T-cell (primary cell): ENCODE results near the gene GET4. TPM values are rescaled to one million over a fixed set of nuclear protein-coding genes. Genes with fewer than 3 reads are reported as not detected.
A peak's percentile ranks its signal among the peaks of the same experiment; 100 is the strongest.

Experiments used
- ATAC-seq, 4 experiments: fragments of 200-7000 bp in 3 of 4; fragments of 150-1000 bp in 1 of 4; cut with Tn5 transposase; replicated peaks in 1 of 4; 1 replicate in 3 of 4; 2 replicates in 1 of 4; pipeline ENCODE4 v1.10.0; 2021; ENCODE audit warnings: moderate library complexity in 3 of 4, mild to moderate bottlenecking in 2 of 4, moderate number of reproducible peaks in 1 of 4
- CTCF ChIA-PET, 2 donors: fragments of 300-600 bp; sonication (Branson Sonifier 250); formaldehyde crosslinking; loops; one replicate each; lab custom pipeline; 2022; ENCODE audit warnings: antibody characterized with exemption in 2 of 2; lab: Charles Lee
- POLR2A ChIA-PET, 2 donors: fragments of 300-600 bp; sonication (Branson Sonifier 250); formaldehyde crosslinking; loops; one replicate each; lab custom pipeline; 2022; ENCODE audit warnings: antibody characterized with exemption in 2 of 2; lab: Charles Lee
- DNase-seq, 35 experiments: peaks; one replicate each; pipeline versions ENCODE4 v3.0.0 to v3.0.0-alpha.2; 2013 to 2023
- H3K27ac ChIP-seq: one replicate; pipeline ENCODE4 v1.5.1; 2013; ENCODE audit warnings: low read length
- H3K27me3 ChIP-seq, 2 experiments: replicated peaks in 1 of 2; 1 replicate in 1 of 2; 2 replicates in 1 of 2; pipeline versions ENCODE4 v1.6.1 to v1.7.0; 2013; ENCODE audit warnings: low read length in 1 of 2, mixed read lengths in 1 of 2; ENCODE audit not compliant: control insufficient read depth in 2 of 2, insufficient read depth in 2 of 2; ENCODE audit errors: extremely low read depth in 1 of 2
- H3K36me3 ChIP-seq, 2 donors: 1 replicate in 1 of 2; 2 replicates in 1 of 2; pipeline versions ENCODE4 v1.6.1 to v1.7.0; 2013; ENCODE audit warnings: low read length in 1 of 2; ENCODE audit not compliant: control insufficient read depth in 2 of 2, insufficient read depth in 1 of 2; ENCODE audit errors: extremely low read depth in 1 of 2
- H3K4me1 ChIP-seq, 2 experiments: 1 replicate in 1 of 2; 2 replicates in 1 of 2; pipeline versions ENCODE4 v1.6.1 to v1.7.0; 2013; ENCODE audit warnings: low read length in 2 of 2, mixed read lengths in 1 of 2; ENCODE audit not compliant: insufficient read depth in 2 of 2, control insufficient read depth in 1 of 2; ENCODE audit errors: extremely low read depth in 1 of 2
- H3K4me3 ChIP-seq, 2 donors: 1 replicate in 1 of 2; 2 replicates in 1 of 2; pipeline versions ENCODE4 v1.5.1 to v1.7.0; 2013; ENCODE audit warnings: mild to moderate bottlenecking in 2 of 2, low read length in 1 of 2, moderate library complexity in 1 of 2; ENCODE audit not compliant: control insufficient read depth in 1 of 2; ENCODE audit errors: extremely low read depth in 1 of 2
- H3K9me3 ChIP-seq: 2 replicates; pipeline ENCODE4 v1.7.0; 2013
- H3K27ac Mint-ChIP-seq, 2 donors: one replicate each; pipeline ENCODE4 v1.8.0; 2020 to 2021; ENCODE audit warnings: mild to moderate bottlenecking in 2 of 2, mixed read lengths in 2 of 2
- H3K27me3 Mint-ChIP-seq, 2 donors: one replicate each; pipeline ENCODE4 v1.8.0; 2021 to 2022; ENCODE audit warnings: mixed read lengths in 2 of 2
- H3K36me3 Mint-ChIP-seq: one replicate; pipeline ENCODE4 v1.8.0; 2021; ENCODE audit warnings: mixed read lengths
- H3K4me1 Mint-ChIP-seq, 3 donors: one replicate each; pipeline ENCODE4 v1.8.0; 2020 to 2022; ENCODE audit warnings: mixed read lengths in 3 of 3, mild to moderate bottlenecking in 1 of 3
- H3K4me3 Mint-ChIP-seq, 3 donors: one replicate each; pipeline ENCODE4 v1.8.0; 2020 to 2022; ENCODE audit warnings: mild to moderate bottlenecking in 3 of 3, mixed read lengths in 3 of 3, moderate library complexity in 3 of 3
- H3K9me3 Mint-ChIP-seq, 3 donors: one replicate each; pipeline ENCODE4 v1.8.0; 2020 to 2022; ENCODE audit warnings: mixed read lengths in 3 of 3
- WGBS: methylation state at CpG from one replicate; pipeline ENCODE4 v1.1.5; 2013; ENCODE audit warnings: missing lambda C conversion rate; ENCODE audit not compliant: insufficient coverage; 5-methylcytosine and 5-hydroxymethylcytosine counted together
- total RNA-seq, 35 experiments: library from RNA in 6 of 35; stranded (reverse) in 6 of 35; fragments of 120-200 nt in 1 of 35; gene quantifications; one replicate each; pipeline versions ENCODE4 v1.2.1 to v1.2.4 and lab custom pipeline; 2013 to 2026

GET4 gene
- total RNA-seq, 5 donors from 2014 or later (not counting 1 experiment from before 2014, with no cell fraction given), result 52.2 to 76.4 (median 54.7) TPM

- H3K36me3 Mint-ChIP-seq, result peaks cover 42% of the 10 kb centered on the region
- no peak for ATAC-seq
Measured at GRCh38 chr7:891291-891690, 14.9 kb downstream of the GET4 start.

DNA sequence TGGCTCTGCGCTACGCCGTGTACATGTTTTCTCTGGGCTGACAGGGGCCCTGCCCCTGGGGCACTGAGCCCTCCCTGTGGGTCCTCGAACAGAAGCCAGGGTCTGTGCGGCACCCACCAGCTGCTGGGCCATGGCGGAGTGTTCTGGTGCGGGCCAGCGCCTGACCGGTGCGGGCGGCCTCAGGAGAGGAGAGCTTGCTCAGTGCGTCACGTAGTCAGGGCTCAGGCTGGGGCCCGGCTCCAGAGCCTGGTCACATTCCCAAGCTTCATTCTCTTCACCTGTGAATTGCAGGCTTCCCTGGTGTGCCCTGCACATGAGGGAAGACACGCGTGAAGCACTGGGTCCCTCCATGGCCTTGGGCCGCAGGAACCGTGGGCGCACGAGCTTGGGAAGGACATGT is 15.5 kb downstream of the GET4 start:
- ATAC-seq (no peak), DNase-seq (no peak)
- Mint-ChIP-seq H3K27ac (no peak overlapping the region), H3K4me1 (peaks cover 0 to 2% (median 0%) of the 10 kb centered on the region in 3 donors), H3K36me3 (peaks cover 45% of the 10 kb centered on the region), H3K27me3 (no peaks in the 10 kb centered on the region), H3K9me3 (no peaks in the 10 kb centered on the region), H3K4me3 (no peak overlapping the region)
- no peaks in the 10 kb centered on the region for H3K4me1 ChIP-seq
- H3K36me3 ChIP-seq, result peaks cover 46 to 86% of the 10 kb centered on the region in 2 donors
- no peaks in the 10 kb centered on the region for H3K9me3 ChIP-seq
- H3K27me3 ChIP-seq, result no peaks in the 10 kb centered on the region
- no peak overlapping the region for H3K4me3 ChIP-seq
- ChIA-PET POLR2A (no interaction called here), CTCF (no interaction called here)
- WGBS, result 97% methylated on average over 20 of the region's 20 CpGs
- no peak overlapping the region for H3K27ac ChIP-seq

More at GRCh38 chr7:891291-891690, 14.9 kb downstream of the GET4 start:
- H3K4me3 Mint-ChIP-seq, result no peak overlapping the region
- WGBS, result over 99% methylated on average over 19 of the region's 29 CpGs
- H3K4me1 ChIP-seq, result no peaks in the 10 kb centered on the region
- no peaks in the 10 kb centered on the region for H3K27me3 Mint-ChIP-seq
- H3K4me3 ChIP-seq, result no peak overlapping the region
- no peaks in the 10 kb centered on the region for H3K9me3 ChIP-seq
- H3K4me1 Mint-ChIP-seq, result peaks cover 0 to 2% (median 0%) of the 10 kb centered on the region in 3 donors
- DNase-seq, result no peak
- no peak overlapping the region for H3K27ac Mint-ChIP-seq
- H3K27ac ChIP-seq, result no peak overlapping the region
- ChIA-PET CTCF (no interaction called here), POLR2A (no interaction called here)
- no peaks in the 10 kb centered on the region for H3K9me3 Mint-ChIP-seq
- H3K27me3 ChIP-seq, result no peaks in the 10 kb centered on the region
- peaks cover 43 to 89% of the 10 kb centered on the region in 2 donors for H3K36me3 ChIP-seq

GRCh38 chr7:892648-893593 is 16.6 kb downstream of the GET4 start:
- CTCF ChIA-PET, result no interaction called here

DNA sequence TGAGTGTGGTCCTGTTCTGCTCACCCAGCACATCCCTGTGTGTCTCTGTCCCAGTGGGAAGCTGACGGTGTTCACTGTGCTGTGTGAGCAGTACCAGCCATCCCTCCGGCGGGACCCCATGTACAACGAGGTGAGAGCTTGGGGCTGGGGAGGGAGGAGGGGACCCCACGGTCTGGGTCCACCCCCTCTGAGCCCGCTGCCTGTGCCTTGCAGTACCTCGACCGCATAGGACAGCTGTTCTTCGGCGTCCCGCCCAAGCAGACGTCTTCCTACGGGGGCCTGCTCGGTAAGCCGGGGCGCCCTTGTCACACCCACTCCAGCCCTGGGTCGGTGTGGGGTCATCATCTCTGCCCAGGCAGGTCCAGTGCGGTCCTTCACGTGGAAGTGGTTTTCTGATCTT is 17.3 kb downstream of the GET4 start:
- H3K27me3 Mint-ChIP-seq, result no peaks in the 10 kb centered on the region
- no peaks in the 10 kb centered on the region for H3K4me1 Mint-ChIP-seq
- no peaks in the 10 kb centered on the region for H3K9me3 Mint-ChIP-seq
- POLR2A ChIA-PET, result no interaction called here
- Histone ChIP-seq H3K4me1 (no peaks in the 10 kb centered on the region), H3K27ac (no peak overlapping the region), H3K9me3 (no peaks in the 10 kb centered on the region), H3K4me3 (no peak overlapping the region), H3K36me3 (peaks cover 44 to 74% of the 10 kb centered on the region in 2 donors), H3K27me3 (no peaks in the 10 kb centered on the region)
- DNase-seq (no peak), ATAC-seq (no peak)
- H3K4me3 Mint-ChIP-seq, result no peak overlapping the region
- WGBS, result 97% methylated on average over 13 of the region's 19 CpGs
- peaks cover 42% of the 10 kb centered on the region for H3K36me3 Mint-ChIP-seq
- H3K27ac Mint-ChIP-seq, result no peak overlapping the region
- CTCF ChIA-PET, result no interaction called here

More at GRCh38 chr7:892648-893593, 16.6 kb downstream of the GET4 start:
- no peak for ATAC-seq
- H3K27ac ChIP-seq, result no peak overlapping the region
- no peaks in the 10 kb centered on the region for H3K4me1 ChIP-seq
- H3K27ac Mint-ChIP-seq, result no peak overlapping the region
- peaks cover 44% of the 10 kb centered on the region for H3K36me3 Mint-ChIP-seq
- H3K4me3 Mint-ChIP-seq, result peak overlapping the region in 1 of 3 donors; percentile 21
- H3K9me3 Mint-ChIP-seq, result no peaks in the 10 kb centered on the region
- peaks cover 43 to 79% of the 10 kb centered on the region in 2 donors for H3K36me3 ChIP-seq
- H3K4me1 Mint-ChIP-seq, result no peaks in the 10 kb centered on the region
- no peaks in the 10 kb centered on the region for H3K9me3 ChIP-seq
- no peaks in the 10 kb centered on the region for H3K27me3 ChIP-seq
- no peak for DNase-seq
- no peaks in the 10 kb centered on the region for H3K27me3 Mint-ChIP-seq
- POLR2A ChIA-PET, result no interaction called here
- whole genome bisulfite sequencing, result 97% methylated on average over 35 of the region's 48 CpGs
- H3K4me3 ChIP-seq, result no peak overlapping the region

DNA sequence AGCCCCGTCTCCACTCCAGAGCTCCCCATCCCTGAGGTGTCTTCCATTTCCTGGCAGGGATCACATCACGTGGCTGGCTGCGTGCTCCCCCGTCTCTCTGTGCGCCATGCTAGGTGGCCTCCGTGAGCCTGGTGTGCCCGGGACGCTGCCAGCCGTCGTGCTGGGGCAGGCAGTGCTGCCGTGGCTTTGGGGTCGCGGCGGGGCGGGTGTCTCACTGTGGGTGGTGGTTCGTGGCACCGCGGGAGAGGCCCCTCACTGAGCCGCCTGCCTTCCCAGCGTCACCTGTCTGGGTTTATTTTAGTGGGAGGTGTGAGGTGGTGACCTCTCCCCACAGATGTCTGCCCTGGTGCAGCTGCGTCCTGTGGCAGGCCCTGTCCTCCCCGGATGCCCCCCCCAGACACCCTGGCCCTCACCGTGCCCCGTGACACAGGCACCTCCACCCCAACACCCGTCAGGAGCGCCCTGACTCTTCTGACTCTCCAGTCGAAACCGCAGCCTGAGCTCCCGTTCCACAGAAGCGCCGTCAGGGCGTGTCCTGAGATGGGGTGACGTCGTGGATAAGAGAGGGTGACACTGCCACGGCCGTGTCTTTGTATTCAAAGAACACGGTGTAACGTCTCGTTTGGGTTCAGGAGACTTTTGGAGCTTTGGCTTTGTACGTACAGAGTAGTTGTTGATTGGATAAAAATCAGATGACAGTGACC is 18.0 kb downstream of the GET4 start:
- Histone ChIP-seq H3K27ac (no peak overlapping the region), H3K27me3 (no peaks in the 10 kb centered on the region), H3K36me3 (peaks cover 43 to 71% of the 10 kb centered on the region in 2 donors), H3K4me3 (no peak overlapping the region), H3K4me1 (no peaks in the 10 kb centered on the region), H3K9me3 (no peaks in the 10 kb centered on the region)
- Mint-ChIP-seq H3K9me3 (no peaks in the 10 kb centered on the region), H3K36me3 (peaks cover 40% of the 10 kb centered on the region), H3K4me1 (no peaks in the 10 kb centered on the region), H3K27ac (no peak overlapping the region), H3K4me3 (no peak overlapping the region), H3K27me3 (no peaks in the 10 kb centered on the region)
- 95% methylated on average over 31 of the region's 40 CpGs for WGBS
- ChIA-PET POLR2A (no interaction called here), CTCF (no interaction called here)
- ATAC-seq (no peak), DNase-seq (no peak)

DNA sequence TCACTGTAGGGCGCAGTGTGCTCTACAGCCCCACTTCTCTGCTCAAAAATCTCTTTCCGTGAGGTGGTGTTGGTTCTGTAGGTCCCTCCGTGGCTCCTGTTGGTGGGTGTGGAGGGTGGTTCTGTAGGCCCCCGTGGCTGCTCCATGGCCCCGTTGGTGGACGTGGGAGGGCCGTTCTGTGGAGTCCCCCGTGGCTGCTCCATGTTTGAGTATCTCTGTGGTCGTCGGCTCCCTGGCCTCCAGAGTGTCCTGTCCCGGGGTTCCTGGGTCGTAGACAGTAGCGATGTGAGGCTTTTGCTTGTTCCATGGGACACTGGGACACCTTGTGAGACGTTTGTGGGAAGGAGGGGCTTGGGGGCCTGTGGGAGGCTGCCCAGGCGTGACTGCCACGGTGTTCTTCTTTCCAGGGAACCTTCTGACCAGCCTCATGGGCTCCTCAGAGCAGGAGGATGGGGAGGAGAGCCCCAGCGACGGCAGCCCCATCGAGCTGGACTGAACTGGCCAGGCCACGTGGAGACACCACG is 18.6 kb downstream of the GET4 start:
- H3K9me3 ChIP-seq, result no peaks in the 10 kb centered on the region
- ATAC-seq, result no peak
- no peaks in the 10 kb centered on the region for H3K27me3 Mint-ChIP-seq
- peaks cover 40% of the 10 kb centered on the region for H3K36me3 Mint-ChIP-seq
- POLR2A ChIA-PET, result no interaction called here
- no peak overlapping the region for H3K27ac Mint-ChIP-seq
- H3K4me3 Mint-ChIP-seq, result no peak overlapping the region
- CTCF ChIA-PET, result no interaction called here
- no peaks in the 10 kb centered on the region for H3K4me1 Mint-ChIP-seq
- H3K27ac ChIP-seq, result no peak overlapping the region
- H3K36me3 ChIP-seq, result peaks cover 40 to 72% of the 10 kb centered on the region in 2 donors
- WGBS, result 98% methylated on average over 18 of the region's 21 CpGs
- no peaks in the 10 kb centered on the region for H3K4me1 ChIP-seq
- no peak overlapping the region for H3K4me3 ChIP-seq
- H3K9me3 Mint-ChIP-seq, result no peaks in the 10 kb centered on the region
- DNase-seq, result no peak
- no peaks in the 10 kb centered on the region for H3K27me3 ChIP-seq
